GM23338 (cell line): Measurements from ENCODE around the gene KLHL18. TPM values are rescaled to one million over a fixed set of nuclear protein-coding genes. Genes with fewer than 3 reads are reported as not detected.

Experiments used
- ATAC-seq: fragments of 200-7000 bp; cut with Tn5 transposase; 3 replicates; pipeline ENCODE4 v1.9.1; 2020
- DNase-seq: peaks from one replicate; pipeline ENCODE4 v3.0.0-alpha.2; 2015; ENCODE audit warnings: low spot score
- H2AFZ ChIP-seq: fragments of 200-600 bp; sonication (generic); 2 replicates; pipeline ENCODE4 v1.8.0; 2016; ENCODE audit warnings: antibody characterized with exemption, mild to moderate bottlenecking, moderate library complexity
- H3F3A ChIP-seq: fragments of 200-600 bp; sonication (generic); replicated peaks from 2 replicates; pipeline ENCODE4 v1.8.0; 2017; ENCODE audit warnings: antibody characterized with exemption, mixed run types, low read depth
- H3K27ac ChIP-seq: fragments of 200-600 bp; sonication (generic); 2 replicates; pipeline ENCODE4 v1.6.1; 2016; ENCODE audit warnings: low read depth
- H3K27me3 ChIP-seq: fragments of 200-600 bp; sonication (generic); 2 replicates; pipeline ENCODE4 v1.8.0; 2016; ENCODE audit warnings: mild to moderate bottlenecking, mixed run types, moderate library complexity; ENCODE audit not compliant: insufficient read depth
- H3K36me3 ChIP-seq: fragments of 200-600 bp; sonication (generic); 2 replicates; pipeline ENCODE4 v1.8.0; 2016; ENCODE audit warnings: mild to moderate bottlenecking; ENCODE audit not compliant: insufficient read depth
- H3K4me1 ChIP-seq: fragments of 200-600 bp; sonication (generic); 2 replicates; pipeline ENCODE4 v1.8.0; 2016; ENCODE audit warnings: mild to moderate bottlenecking, moderate library complexity; ENCODE audit not compliant: insufficient read depth
- H3K4me2 ChIP-seq: fragments of 200-600 bp; sonication (generic); 2 replicates; pipeline ENCODE4 v1.7.1; 2017; ENCODE audit warnings: mixed run types
- H3K4me3 ChIP-seq: fragments of 200-600 bp; sonication (generic); 2 replicates; pipeline ENCODE4 v1.6.1; 2016; ENCODE audit warnings: mixed run types
- H3K79me2 ChIP-seq: fragments of 200-600 bp; sonication (generic); replicated peaks from 2 replicates; pipeline ENCODE4 v1.8.0; 2017; ENCODE audit warnings: mild to moderate bottlenecking; ENCODE audit not compliant: insufficient read depth
- H3K9me2 ChIP-seq: fragments of 200-600 bp; sonication (generic); 2 replicates; pipeline ENCODE4 v1.8.0; 2017; ENCODE audit not compliant: insufficient read depth
- H4K20me1 ChIP-seq: fragments of 200-600 bp; sonication (generic); replicated peaks from 2 replicates; pipeline ENCODE4 v1.8.0; 2017; ENCODE audit warnings: mild to moderate bottlenecking; ENCODE audit not compliant: insufficient read depth
- H3K27ac Mint-ChIP-seq: 2 replicates; pipeline ENCODE4 v1.8.0; 2020; ENCODE audit warnings: inconsistent platforms, mild to moderate bottlenecking, moderate library complexity, mixed read lengths
- H3K27me3 Mint-ChIP-seq: 3 replicates; pipeline ENCODE4 v1.8.0; 2022; ENCODE audit warnings: low read depth, mild to moderate bottlenecking, moderate library complexity, mixed read lengths, inconsistent platforms; ENCODE audit not compliant: insufficient read depth, poor library complexity
- H3K36me3 Mint-ChIP-seq: 3 replicates; pipeline ENCODE4 v1.8.0; 2021; ENCODE audit warnings: low read depth, mild to moderate bottlenecking, inconsistent platforms, moderate library complexity, mixed read lengths
- H3K4me1 Mint-ChIP-seq: 3 replicates; pipeline ENCODE4 v1.8.0; 2020; ENCODE audit warnings: mild to moderate bottlenecking, inconsistent platforms, mixed read lengths
- H3K4me3 Mint-ChIP-seq: 3 replicates; pipeline ENCODE4 v1.8.0; 2021; ENCODE audit warnings: moderate library complexity, mild to moderate bottlenecking, inconsistent platforms, mixed read lengths
- H3K9me3 Mint-ChIP-seq: 3 replicates; pipeline ENCODE4 v1.8.0; 2020; ENCODE audit warnings: moderate library complexity, mild to moderate bottlenecking, inconsistent platforms, mixed read lengths
- CREB1 ChIP-seq: fragments of 250-450 bp; sonication (Bioruptor Pico); IDR thresholded peaks from 2 replicates; pipeline ENCODE4 v1.5.0; 2020; ENCODE audit warnings: low read depth, mild to moderate bottlenecking, moderate library complexity
- EZH2 ChIP-seq: fragments of 200-600 bp; sonication (generic); IDR thresholded peaks from one replicate; pipeline ENCODE4 v1.8.0; 2017; ENCODE audit warnings: antibody characterized with exemption, mild to moderate bottlenecking, low read depth; ENCODE audit not compliant: unreplicated experiment
- EZH2phosphoT487 ChIP-seq: fragments of 200-600 bp; sonication (generic); IDR thresholded peaks from one replicate; pipeline ENCODE4 v1.8.1; 2018; ENCODE audit warnings: antibody characterized with exemption; ENCODE audit not compliant: unreplicated experiment
- JUNB ChIP-seq: IDR thresholded peaks from one replicate; pipeline ENCODE4 v1.6.1; 2016; ENCODE audit warnings: antibody characterized with exemption; ENCODE audit not compliant: unreplicated experiment
- NANOG ChIP-seq: IDR thresholded peaks from 2 replicates; pipeline ENCODE4 v1.6.1; 2016; ENCODE audit warnings: antibody characterized with exemption, borderline replicate concordance
- POLR2AphosphoS5 ChIP-seq: IDR thresholded peaks from 2 replicates; pipeline ENCODE4 v1.6.1; 2016; ENCODE audit warnings: antibody characterized with exemption, low read depth
- ZNF114 ChIP-seq: fragments of 250-450 bp; sonication (Bioruptor Pico); IDR thresholded peaks from 2 replicates; pipeline ENCODE4 v1.5.0; 2020; ENCODE audit warnings: mild to moderate bottlenecking, moderate library complexity
- ZNF331 ChIP-seq: fragments of 250-450 bp; sonication (Bioruptor Pico); IDR thresholded peaks from 2 replicates; pipeline ENCODE4 v1.5.0; 2020; ENCODE audit warnings: low read depth, mild to moderate bottlenecking, moderate library complexity
- polyA plus RNA-seq: library from polyadenylated mRNA; unstranded; fragments of >200 nt; fragmentation: Nextera tagmentation; extraction: Ambion mirVana; gene quantifications from 2 replicates; pipeline ENCODE4 v1.2.1, GENCODE V29; 2016
- total RNA-seq: library from RNA; depleted of rRNA; stranded (reverse); fragments of >200 nt; shearing (Covaris generic); gene quantifications from 2 replicates; pipeline ENCODE4 v1.2.3, GENCODE V29; 2014
- TF ChIP-seq, protein P1 (sequence below), 2 experiments: fragments of 200-600 bp in 1 of 2; sonication (generic) in 1 of 2; conservative IDR thresholded peaks; 2 replicates each; pipeline versions ENCODE4 v1.5.1 to v1.6.1; 2016 to 2017; ENCODE audit warnings: antibody characterized with exemption in 2 of 2, low read depth in 2 of 2, mild to moderate bottlenecking in 2 of 2, moderate library complexity in 1 of 2
- TF ChIP-seq, protein P2 (sequence below): IDR thresholded peaks from one replicate; pipeline ENCODE4 v1.6.1; 2018; ENCODE audit warnings: antibody characterized with exemption; ENCODE audit not compliant: unreplicated experiment

Gene KLHL18
- total and polyA plus RNA-seq, 2 experiments from 2014 or later: 11.3 to 18.1 TPM

GRCh38 chr3:47378869-47379268 lies 96.1 kb downstream of the KLHL18 start (continued):
- TF ChIP-seq, protein P1, sequence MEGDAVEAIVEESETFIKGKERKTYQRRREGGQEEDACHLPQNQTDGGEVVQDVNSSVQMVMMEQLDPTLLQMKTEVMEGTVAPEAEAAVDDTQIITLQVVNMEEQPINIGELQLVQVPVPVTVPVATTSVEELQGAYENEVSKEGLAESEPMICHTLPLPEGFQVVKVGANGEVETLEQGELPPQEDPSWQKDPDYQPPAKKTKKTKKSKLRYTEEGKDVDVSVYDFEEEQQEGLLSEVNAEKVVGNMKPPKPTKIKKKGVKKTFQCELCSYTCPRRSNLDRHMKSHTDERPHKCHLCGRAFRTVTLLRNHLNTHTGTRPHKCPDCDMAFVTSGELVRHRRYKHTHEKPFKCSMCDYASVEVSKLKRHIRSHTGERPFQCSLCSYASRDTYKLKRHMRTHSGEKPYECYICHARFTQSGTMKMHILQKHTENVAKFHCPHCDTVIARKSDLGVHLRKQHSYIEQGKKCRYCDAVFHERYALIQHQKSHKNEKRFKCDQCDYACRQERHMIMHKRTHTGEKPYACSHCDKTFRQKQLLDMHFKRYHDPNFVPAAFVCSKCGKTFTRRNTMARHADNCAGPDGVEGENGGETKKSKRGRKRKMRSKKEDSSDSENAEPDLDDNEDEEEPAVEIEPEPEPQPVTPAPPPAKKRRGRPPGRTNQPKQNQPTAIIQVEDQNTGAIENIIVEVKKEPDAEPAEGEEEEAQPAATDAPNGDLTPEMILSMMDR (conservative IDR thresholded peaks at IDR 0.05; ENCODE audit: low read depth in 2 of 2): no peak
- TF ChIP-seq ZNF114 (CRISPR knock-in tag) (no peak), JUNB (no peak), NANOG (no peak)

DNA sequence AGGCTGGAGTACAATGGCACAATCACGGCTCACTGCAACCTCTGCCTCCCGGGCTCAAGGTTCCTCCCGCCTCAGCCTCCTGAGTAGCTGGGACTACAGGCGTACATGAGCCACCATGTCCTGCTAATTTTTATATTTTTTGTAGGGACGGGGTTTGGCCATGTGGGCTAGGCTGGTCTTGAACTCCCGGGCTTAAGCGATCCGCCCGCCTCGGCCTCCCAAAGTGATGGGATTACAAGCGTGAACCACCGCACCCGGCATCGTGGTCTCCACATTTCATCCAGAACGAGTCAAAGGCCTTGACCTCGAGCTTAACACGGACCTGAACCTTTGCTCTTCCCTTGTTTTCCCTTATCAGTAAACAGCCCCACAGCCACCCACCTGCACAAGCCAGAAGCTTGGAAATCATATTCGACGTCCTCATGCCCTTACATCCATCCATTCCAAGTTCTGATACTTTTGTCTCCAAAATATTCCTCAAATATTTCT lies 96.7 kb downstream of the KLHL18 start:
- Histone ChIP-seq H3K79me2 (peaks cover 37% of the 10 kb centered on the region), H3K4me1 (0 out of 2 replicates have a peak, but pooled peaks cover 4% of the 10 kb centered on the region), H3K4me3 (peak overlapping the region; percentile 86), H2AFZ (no peak overlapping the region), H3K27ac (no peak overlapping the region), H3K9me2 (no peaks in the 10 kb centered on the region), H4K20me1 (peaks cover 18% of the 10 kb centered on the region; the same call in 1 of the 2 replicates), H3K36me3 (no peaks in the 10 kb centered on the region), H3K27me3 (no peaks in the 10 kb centered on the region), H3K4me2 (peak overlapping the region; percentile 85), H3F3A (peaks cover 13% of the 10 kb centered on the region; the same call in 1 of the 2 replicates)
- peak overlapping the region; percentile 99 for H3K4me3 Mint-ChIP-seq
- peaks cover 2% of the 10 kb centered on the region; the same call in 2 of the 3 replicates for H3K36me3 Mint-ChIP-seq
- peak overlapping the region; percentile 99 for H3K27ac Mint-ChIP-seq
- H3K9me3 Mint-ChIP-seq: no peaks in the 10 kb centered on the region
- DNase-seq: no peak
- H3K27me3 Mint-ChIP-seq: peaks cover 16% of the 10 kb centered on the region
- ATAC-seq: no peak
- H3K4me1 Mint-ChIP-seq: peaks cover 22% of the 10 kb centered on the region
- TF ChIP-seq POLR2AphosphoS5 (no peak), ZNF331 (CRISPR knock-in tag) (no peak), EZH2phosphoT487 (no peak), JUNB (no peak), CREB1 (CRISPR knock-in tag) (no peak), NANOG (no peak), ZNF114 (CRISPR knock-in tag) (no peak), EZH2 (no peak)
- TF ChIP-seq, protein P1 (conservative IDR thresholded peaks at IDR 0.05; ENCODE audit: low read depth in 2 of 2): no peak
- TF ChIP-seq, protein P2, sequence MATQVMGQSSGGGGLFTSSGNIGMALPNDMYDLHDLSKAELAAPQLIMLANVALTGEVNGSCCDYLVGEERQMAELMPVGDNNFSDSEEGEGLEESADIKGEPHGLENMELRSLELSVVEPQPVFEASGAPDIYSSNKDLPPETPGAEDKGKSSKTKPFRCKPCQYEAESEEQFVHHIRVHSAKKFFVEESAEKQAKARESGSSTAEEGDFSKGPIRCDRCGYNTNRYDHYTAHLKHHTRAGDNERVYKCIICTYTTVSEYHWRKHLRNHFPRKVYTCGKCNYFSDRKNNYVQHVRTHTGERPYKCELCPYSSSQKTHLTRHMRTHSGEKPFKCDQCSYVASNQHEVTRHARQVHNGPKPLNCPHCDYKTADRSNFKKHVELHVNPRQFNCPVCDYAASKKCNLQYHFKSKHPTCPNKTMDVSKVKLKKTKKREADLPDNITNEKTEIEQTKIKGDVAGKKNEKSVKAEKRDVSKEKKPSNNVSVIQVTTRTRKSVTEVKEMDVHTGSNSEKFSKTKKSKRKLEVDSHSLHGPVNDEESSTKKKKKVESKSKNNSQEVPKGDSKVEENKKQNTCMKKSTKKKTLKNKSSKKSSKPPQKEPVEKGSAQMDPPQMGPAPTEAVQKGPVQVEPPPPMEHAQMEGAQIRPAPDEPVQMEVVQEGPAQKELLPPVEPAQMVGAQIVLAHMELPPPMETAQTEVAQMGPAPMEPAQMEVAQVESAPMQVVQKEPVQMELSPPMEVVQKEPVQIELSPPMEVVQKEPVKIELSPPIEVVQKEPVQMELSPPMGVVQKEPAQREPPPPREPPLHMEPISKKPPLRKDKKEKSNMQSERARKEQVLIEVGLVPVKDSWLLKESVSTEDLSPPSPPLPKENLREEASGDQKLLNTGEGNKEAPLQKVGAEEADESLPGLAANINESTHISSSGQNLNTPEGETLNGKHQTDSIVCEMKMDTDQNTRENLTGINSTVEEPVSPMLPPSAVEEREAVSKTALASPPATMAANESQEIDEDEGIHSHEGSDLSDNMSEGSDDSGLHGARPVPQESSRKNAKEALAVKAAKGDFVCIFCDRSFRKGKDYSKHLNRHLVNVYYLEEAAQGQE: no peak
